Gastroesophageal sphincter (tissue), 2 donors: ENCODE measurements around the gene HLA-E.

Experiments used
- EP300 ChIP-seq: sonication (generic); formaldehyde crosslinking; IDR thresholded peaks from one replicate; pipeline ENCODE4 v1.6.1; 2017; ENCODE audit warnings: antibody characterized with exemption, mild to moderate bottlenecking
- POLR2A ChIP-seq, 2 donors: fragments of 450-650 bp; IDR thresholded peaks; one replicate each; pipeline ENCODE4 v1.6.1; 2017; ENCODE audit warnings: antibody characterized with exemption in 2 of 2, mild to moderate bottlenecking in 2 of 2, moderate library complexity in 1 of 2

GRCh38 chr6:30515944-30516753, 26.8 kb downstream of the HLA-E start:
- peak; percentile 32 to 62 for TF ChIP-seq POLR2A (IDR thresholded peaks at IDR 0.05)
- TF ChIP-seq EP300, result no peak
